Bronchial epithelial cell (primary cell): ENCODE results near the gene CHIA. TPM values are rescaled to one million over a fixed set of nuclear protein-coding genes. Genes with fewer than 3 reads are reported as not detected.

Experiments
- DNase-seq: peaks from one replicate; pipeline ENCODE4 v3.0.0-alpha.2; 2010; ENCODE audit warnings: low read depth
- FAIRE-seq: peaks from 2 replicates; lab custom pipeline; 2011; peaks lifted over from hg19 to GRCh38; lab: Jason Lieb, UNC
- H3K27me3 ChIP-seq: 2 replicates; pipeline ENCODE4 v1.5.1; 2011; ENCODE audit warnings: low read length; ENCODE audit not compliant: control insufficient read depth, insufficient read depth
- H3K36me3 ChIP-seq: 2 replicates; pipeline ENCODE4 v1.5.1; 2011; ENCODE audit warnings: low read length; ENCODE audit not compliant: control insufficient read depth, insufficient read depth
- H3K4me3 ChIP-seq: 2 replicates; pipeline ENCODE4 v1.5.1; 2011; ENCODE audit warnings: mild to moderate bottlenecking, low read depth, low read length, control low read depth
- total RNA-seq: library from RNA; depleted of rRNA; stranded (reverse); fragments of >200 nt; gene quantifications from 2 replicates; pipeline ENCODE4 v1.2.1, GENCODE V29; 2014
- TF ChIP-seq, protein P1 (sequence below): IDR thresholded peaks from 2 replicates; pipeline ENCODE4 v1.5.1; 2011; ENCODE audit warnings: mild to moderate bottlenecking, moderate library complexity, low read length, control low read depth, inconsistent platforms; ENCODE audit not compliant: insufficient read depth, severe bottlenecking

Gene CHIA
- total RNA-seq, 1 donor from 2014 or later, result not detected

DNA sequence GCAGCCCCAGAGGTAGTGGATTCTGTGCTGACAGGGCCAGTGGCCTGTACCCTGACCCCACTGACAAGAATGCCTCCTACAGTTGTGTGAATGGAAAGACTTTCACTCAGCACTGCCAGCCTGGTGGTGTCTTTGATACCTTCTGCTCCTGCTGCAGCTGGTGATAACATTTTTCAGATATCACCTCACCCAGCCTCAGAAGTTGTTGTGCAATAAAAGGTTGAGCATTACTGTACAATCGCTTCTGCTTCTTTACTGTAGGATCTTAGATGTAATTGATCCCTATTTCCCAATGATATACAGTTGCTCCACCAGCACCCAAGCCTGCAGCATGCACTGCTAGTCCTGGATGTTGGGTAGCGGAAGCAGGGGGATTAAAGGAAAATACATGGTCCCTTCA lies 4.8 kb upstream of the CHIA start:
- TF ChIP-seq, protein P1, sequence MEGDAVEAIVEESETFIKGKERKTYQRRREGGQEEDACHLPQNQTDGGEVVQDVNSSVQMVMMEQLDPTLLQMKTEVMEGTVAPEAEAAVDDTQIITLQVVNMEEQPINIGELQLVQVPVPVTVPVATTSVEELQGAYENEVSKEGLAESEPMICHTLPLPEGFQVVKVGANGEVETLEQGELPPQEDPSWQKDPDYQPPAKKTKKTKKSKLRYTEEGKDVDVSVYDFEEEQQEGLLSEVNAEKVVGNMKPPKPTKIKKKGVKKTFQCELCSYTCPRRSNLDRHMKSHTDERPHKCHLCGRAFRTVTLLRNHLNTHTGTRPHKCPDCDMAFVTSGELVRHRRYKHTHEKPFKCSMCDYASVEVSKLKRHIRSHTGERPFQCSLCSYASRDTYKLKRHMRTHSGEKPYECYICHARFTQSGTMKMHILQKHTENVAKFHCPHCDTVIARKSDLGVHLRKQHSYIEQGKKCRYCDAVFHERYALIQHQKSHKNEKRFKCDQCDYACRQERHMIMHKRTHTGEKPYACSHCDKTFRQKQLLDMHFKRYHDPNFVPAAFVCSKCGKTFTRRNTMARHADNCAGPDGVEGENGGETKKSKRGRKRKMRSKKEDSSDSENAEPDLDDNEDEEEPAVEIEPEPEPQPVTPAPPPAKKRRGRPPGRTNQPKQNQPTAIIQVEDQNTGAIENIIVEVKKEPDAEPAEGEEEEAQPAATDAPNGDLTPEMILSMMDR, result no peak
- no peak for FAIRE-seq
- Histone ChIP-seq H3K4me3 (no peak overlapping the region), H3K36me3 (no peaks in the 10 kb centered on the region), H3K27me3 (peaks cover 4% of the 10 kb centered on the region)
- DNase-seq, result no peak

DNA sequence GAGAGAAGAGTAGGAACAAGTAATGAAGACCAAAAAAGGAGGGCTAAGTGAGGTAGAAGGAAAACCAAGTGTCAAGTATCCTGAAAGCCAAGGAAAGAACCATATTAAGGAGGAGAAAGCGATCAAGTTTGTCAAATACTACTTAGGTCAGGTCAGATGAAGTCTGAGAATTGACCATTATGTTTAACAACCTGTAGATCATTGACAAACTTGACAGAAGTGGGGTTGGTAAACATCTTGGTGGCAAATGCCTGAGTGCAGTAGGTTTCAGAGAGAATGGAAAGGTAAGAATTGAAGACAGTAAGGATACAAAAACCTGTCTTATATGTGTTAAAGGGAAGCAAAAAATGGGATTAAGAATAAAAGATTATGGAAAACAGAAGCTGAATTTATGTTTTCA lies 3.7 kb upstream of the CHIA start:
- Histone ChIP-seq H3K4me3 (no peak overlapping the region), H3K27me3 (peaks cover 4% of the 10 kb centered on the region), H3K36me3 (no peaks in the 10 kb centered on the region)
- FAIRE-seq (no peak), DNase-seq (no peak)
- TF ChIP-seq, protein P1, result no peak

DNA sequence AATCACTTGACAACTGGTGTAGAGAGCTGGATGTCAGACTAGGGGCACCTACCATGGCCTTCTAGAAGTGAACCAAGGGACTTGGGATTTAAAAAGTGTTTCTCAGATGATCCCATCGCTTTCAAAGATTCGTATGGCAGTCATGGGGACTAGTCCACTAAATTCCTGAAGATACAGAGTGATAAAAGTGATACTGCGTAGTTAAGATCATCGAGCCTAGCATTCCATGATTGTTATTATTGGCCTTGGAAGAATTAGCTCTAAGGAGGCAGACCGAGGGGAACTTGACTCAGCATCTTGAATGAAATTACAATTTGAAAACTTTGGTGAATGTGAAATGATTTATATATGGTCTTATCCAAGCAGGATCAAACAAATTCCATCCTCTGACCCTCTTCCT lies 1.3 kb upstream of the CHIA start:
- FAIRE-seq (no peak), DNase-seq (no peak)
- no peak overlapping the region for H3K4me3 ChIP-seq
- H3K36me3 ChIP-seq, result no peaks in the 10 kb centered on the region
- H3K27me3 ChIP-seq, result peaks cover 4% of the 10 kb centered on the region
- TF ChIP-seq, protein P1, result no peak

DNA sequence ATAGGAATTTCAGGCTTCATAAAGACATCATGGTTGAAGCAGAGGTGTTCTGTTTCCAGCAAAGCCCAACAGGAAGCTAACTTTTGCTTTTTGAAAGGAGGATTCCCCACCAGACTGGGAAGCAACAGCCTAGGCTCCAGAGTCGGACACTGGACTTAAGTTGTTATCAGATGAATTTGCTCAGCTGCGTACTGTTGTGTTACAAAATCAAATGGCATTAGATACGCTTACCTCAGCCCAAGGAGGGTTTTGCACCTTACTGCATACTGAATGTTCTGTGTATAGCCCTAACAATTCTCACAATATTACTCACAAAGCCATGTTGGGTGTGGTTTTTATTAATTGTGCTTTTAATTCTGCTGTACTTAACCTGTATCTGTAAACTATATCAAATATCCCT lies 547 bp upstream of the CHIA start:
- no peak for FAIRE-seq
- TF ChIP-seq, protein P1, result no peak

DNA sequence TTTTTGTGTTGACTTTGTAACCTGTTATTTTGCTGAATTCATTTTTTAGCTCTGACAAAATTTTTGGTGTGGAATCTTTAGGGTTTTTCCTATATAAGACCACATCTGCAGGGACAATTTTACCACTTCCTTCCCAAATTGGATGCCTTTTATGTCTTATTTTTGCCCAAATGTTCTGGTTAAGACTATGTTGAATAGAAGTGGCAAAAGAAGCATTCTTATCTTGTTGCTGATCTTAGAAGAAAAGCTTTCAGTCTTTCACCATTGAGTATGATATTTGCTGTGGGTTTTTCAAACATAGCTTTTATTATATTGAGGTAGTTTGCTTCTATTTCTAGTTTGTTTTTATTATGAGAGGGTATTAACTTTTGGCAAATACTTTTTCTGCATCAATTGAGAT lies 3.7 kb downstream of the CHIA start:
- TF ChIP-seq, protein P1, result no peak
- no peak for FAIRE-seq
- DNase-seq, result no peak
- Histone ChIP-seq H3K27me3 (peaks cover 2% of the 10 kb centered on the region), H3K36me3 (no peaks in the 10 kb centered on the region), H3K4me3 (no peak overlapping the region)

More for the DNA sequence above, 547 bp upstream of the CHIA start:
- Histone ChIP-seq H3K36me3 (no peaks in the 10 kb centered on the region), H3K27me3 (peaks cover 4% of the 10 kb centered on the region), H3K4me3 (no peak overlapping the region)
- DNase-seq, result no peak

DNA sequence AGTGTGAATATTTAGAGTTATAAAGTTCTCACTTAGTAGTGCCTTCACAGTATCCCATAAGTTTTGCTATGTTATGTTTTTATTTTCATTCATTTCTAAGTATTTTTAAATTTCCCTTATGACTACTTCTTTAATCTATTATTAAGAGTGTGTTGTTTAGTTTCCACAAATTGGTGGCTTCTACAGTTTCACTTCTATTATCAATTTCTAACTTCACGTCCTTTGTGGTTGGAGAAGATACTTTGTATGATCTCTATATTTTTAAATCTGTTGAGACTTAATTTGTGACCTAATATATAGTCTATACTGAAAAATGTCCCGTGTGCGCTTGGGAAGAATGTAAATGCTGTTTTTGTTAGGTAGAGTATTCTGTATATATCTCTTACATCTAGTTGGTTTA lies 11.7 kb downstream of the CHIA start:
- FAIRE-seq, result no peak
- TF ChIP-seq, protein P1, result no peak
- DNase-seq, result no peak
- Histone ChIP-seq H3K27me3 (no peaks in the 10 kb centered on the region), H3K4me3 (no peak overlapping the region), H3K36me3 (no peaks in the 10 kb centered on the region)
